A673 (cell line): ENCODE data around the gene EDEM1.

Experiments
- CTCF ChIP-seq: fragments of 300-800, 200-600 bp; sonication (generic); conservative IDR thresholded peaks from 2 replicates; pipeline ENCODE4 v1.5.1; 2017; ENCODE audit warnings: low read depth, mild to moderate bottlenecking, antibody characterized with exemption, low read length, moderate library complexity, mixed read lengths
- EZH2 ChIP-seq: fragments of 200-600 bp; sonication (generic); IDR thresholded peaks from 2 replicates; pipeline ENCODE4 v1.6.1; 2017; ENCODE audit warnings: borderline replicate concordance, low read depth, mild to moderate bottlenecking, mixed read lengths, antibody characterized with exemption, low read length; ENCODE audit not compliant: poor library complexity, severe bottlenecking

DNA sequence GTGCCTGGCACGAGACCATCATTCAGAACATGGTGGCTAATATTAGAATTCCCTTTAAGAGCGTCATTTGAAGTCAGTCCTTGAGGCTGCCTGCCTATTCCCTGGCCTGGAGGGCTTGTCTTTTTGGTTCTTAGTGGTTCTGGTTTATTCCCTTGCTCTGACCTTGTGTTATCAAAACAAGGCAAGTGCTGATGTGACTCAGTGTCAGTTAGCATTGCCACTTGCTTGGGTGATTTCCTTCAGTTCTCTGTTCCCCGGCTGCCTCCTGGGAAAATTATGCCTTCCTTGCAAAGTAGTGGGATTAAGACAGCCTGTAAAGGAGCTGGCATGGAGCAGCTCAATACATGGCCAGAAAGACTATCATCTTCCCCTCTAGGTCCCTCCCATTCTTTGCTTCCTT, 64.6 kb downstream of the EDEM1 start:
- no peak for TF ChIP-seq CTCF
- no peak for TF ChIP-seq EZH2
